ENCODE data around the gene BRICD5.

BRICD5 gene

GRCh38 chr16:2236337-2237101 is 25.9 kb upstream of the BRICD5 start, which contains the start of gene DNASE1L2 (continued):
- TF ChIP-seq, protein P1, sequence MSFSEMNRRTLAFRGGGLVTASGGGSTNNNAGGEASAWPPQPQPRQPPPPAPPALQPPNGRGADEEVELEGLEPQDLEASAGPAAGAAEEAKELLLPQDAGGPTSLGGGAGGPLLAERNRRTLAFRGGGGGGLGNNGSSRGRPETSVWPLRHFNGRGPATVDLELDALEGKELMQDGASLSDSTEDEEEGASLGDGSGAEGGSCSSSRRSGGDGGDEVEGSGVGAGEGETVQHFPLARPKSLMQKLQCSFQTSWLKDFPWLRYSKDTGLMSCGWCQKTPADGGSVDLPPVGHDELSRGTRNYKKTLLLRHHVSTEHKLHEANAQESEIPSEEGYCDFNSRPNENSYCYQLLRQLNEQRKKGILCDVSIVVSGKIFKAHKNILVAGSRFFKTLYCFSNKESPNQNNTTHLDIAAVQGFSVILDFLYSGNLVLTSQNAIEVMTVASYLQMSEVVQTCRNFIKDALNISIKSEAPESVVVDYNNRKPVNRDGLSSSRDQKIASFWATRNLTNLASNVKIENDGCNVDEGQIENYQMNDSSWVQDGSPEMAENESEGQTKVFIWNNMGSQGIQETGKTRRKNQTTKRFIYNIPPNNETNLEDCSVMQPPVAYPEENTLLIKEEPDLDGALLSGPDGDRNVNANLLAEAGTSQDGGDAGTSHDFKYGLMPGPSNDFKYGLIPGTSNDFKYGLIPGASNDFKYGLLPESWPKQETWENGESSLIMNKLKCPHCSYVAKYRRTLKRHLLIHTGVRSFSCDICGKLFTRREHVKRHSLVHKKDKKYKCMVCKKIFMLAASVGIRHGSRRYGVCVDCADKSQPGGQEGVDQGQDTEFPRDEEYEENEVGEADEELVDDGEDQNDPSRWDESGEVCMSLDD (tag by site-specific recombination; IDR thresholded peaks at IDR 0.05), result no peak
- TF ChIP-seq SETDB1 (IDR thresholded peaks at IDR 0.05; ENCODE audit: insufficient read length, low read length), result no peak
- TF ChIP-seq GLI4 (tag by site-specific recombination; IDR thresholded peaks at IDR 0.05), result no peak
- TF ChIP-seq ZNF530 (tag by site-specific recombination; IDR thresholded peaks at IDR 0.05; ENCODE audit: low read depth), result no peak
- TF ChIP-seq ZNF600 (tag by site-specific recombination; IDR thresholded peaks at IDR 0.05), result peak; percentile 99
- TF ChIP-seq ZBTB48 (tag by site-specific recombination; IDR thresholded peaks at IDR 0.05), result peak; percentile 58
- no peak for TF ChIP-seq ZNF473 (tag by site-specific recombination; IDR thresholded peaks at IDR 0.05)
- TF ChIP-seq, protein P2, sequence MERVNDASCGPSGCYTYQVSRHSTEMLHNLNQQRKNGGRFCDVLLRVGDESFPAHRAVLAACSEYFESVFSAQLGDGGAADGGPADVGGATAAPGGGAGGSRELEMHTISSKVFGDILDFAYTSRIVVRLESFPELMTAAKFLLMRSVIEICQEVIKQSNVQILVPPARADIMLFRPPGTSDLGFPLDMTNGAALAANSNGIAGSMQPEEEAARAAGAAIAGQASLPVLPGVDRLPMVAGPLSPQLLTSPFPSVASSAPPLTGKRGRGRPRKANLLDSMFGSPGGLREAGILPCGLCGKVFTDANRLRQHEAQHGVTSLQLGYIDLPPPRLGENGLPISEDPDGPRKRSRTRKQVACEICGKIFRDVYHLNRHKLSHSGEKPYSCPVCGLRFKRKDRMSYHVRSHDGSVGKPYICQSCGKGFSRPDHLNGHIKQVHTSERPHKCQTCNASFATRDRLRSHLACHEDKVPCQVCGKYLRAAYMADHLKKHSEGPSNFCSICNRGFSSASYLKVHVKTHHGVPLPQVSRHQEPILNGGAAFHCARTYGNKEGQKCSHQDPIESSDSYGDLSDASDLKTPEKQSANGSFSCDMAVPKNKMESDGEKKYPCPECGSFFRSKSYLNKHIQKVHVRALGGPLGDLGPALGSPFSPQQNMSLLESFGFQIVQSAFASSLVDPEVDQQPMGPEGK (tag by site-specific recombination; IDR thresholded peaks at IDR 0.05), result peak; percentile 79
- TF ChIP-seq ZNF114 (tag by site-specific recombination; IDR thresholded peaks at IDR 0.05), result no peak
- no peak for TF ChIP-seq ZNF701 (tag by site-specific recombination; IDR thresholded peaks at IDR 0.05)
- no peak for TF ChIP-seq ZNF571 (tag by site-specific recombination; IDR thresholded peaks at IDR 0.05)
- TF ChIP-seq ZNF776 (tag by site-specific recombination; IDR thresholded peaks at IDR 0.05; ENCODE audit: borderline replicate concordance), result no peak
- TF ChIP-seq KLF8 (tag by site-specific recombination; IDR thresholded peaks at IDR 0.05), result no peak
- peak; percentile 54 for TF ChIP-seq KLF1 (tag by site-specific recombination; IDR thresholded peaks at IDR 0.05)
- TF ChIP-seq ZNF658 (tag by site-specific recombination; IDR thresholded peaks at IDR 0.05), result no peak

DNA sequence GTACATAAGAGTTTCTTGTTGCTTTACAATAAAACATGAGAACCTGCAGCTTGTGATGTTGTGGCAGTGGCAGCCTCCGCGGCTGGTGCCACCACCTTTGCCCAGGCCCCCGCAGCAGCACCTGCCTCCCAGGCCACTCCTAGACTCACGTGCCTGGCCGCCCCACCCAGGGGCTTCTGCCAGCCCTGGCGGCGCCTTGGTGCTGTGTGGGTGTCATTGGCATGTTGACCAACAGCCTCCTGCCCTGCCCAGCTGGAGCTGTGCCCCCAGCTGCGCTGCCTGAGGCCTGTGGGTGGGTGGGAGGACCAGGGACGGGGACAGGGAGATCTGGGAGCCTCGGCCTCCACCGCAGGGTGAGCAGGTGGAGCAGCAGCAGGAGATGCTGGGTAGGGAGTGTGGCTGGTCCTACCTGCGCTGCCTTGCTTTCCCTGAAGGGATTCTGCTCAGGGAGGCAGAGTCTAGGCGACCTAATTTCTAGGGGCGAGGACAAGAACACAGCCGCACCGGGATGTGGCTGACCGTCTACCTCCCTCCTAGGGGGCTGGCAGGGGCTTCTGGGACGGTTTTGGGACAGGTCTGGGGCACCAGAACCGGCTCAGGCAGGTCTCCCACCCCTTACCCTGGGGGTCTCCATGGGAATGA is 25.2 kb upstream of the BRICD5 start:
- POLR2A ChIA-PET, result interaction anchor here (1.0 to 5.3 kb wide), 11 partner anchors 9 to 297 kb away, joined by 3 to 48 read pairs (median 4); partner anchors contain the start of genes BRICD5, ECI1, NTN3 and PGP
- H3K36me3 ChIP-seq (ENCODE audit: control insufficient read depth in 2 of 2, insufficient read depth in 1 of 2, low read length in 2 of 2), result peaks cover 3 to 62% of the 10 kb centered on the region in 2 experiments; a peak in 2 of 3 replicates
- CTCF ChIA-PET, result interaction anchor here (0.7 to 1.2 kb wide), 3 partner anchors 21 to 95 kb away, joined by 3 read pairs; partner anchors contain the start of gene PGP
- TF ChIP-seq EGR2 (tag by site-specific recombination; IDR thresholded peaks at IDR 0.05; ENCODE audit: low read depth) (peak; percentile 34; the same call in 1 of the 2 replicates), ZNF155 (tag by site-specific recombination; IDR thresholded peaks at IDR 0.05) (no peak), ZNF654 (tag by site-specific recombination; IDR thresholded peaks at IDR 0.05; ENCODE audit: low read depth) (no peak), ZNF518A (tag by site-specific recombination; conservative IDR thresholded peaks at IDR 0.05; ENCODE audit: low read depth) (no peak), ZNF423 (tag by site-specific recombination; IDR thresholded peaks at IDR 0.05) (no peak), ZBTB48 (tag by site-specific recombination; IDR thresholded peaks at IDR 0.05) (no peak), ZNF140 (tag by site-specific recombination; IDR thresholded peaks at IDR 0.05) (no peak), HIC1 (tag by site-specific recombination; IDR thresholded peaks at IDR 0.05) (peak; percentile 76; the same call in 1 of the 2 replicates), ZNF133 (tag by site-specific recombination; IDR thresholded peaks at IDR 0.05) (no peak), ZNF777 (tag by site-specific recombination; IDR thresholded peaks at IDR 0.05; ENCODE audit: borderline replicate concordance) (no peak)

More for the DNA sequence above, 25.2 kb upstream of the BRICD5 start:
- Histone ChIP-seq H3K4me3 (ENCODE audit: low read depth, low read length) (no peak overlapping the region), H3K4me1 (ENCODE audit: control insufficient read depth, insufficient read depth, low read length) (peaks cover 4% of the 10 kb centered on the region; the same call in 1 of the 2 replicates), H3K9me3 (ENCODE audit: control insufficient read depth, insufficient read depth, low read depth, low read length) (no peaks in the 10 kb centered on the region), H3K27ac (ENCODE audit: extremely low read depth, low read depth, low read length) (no peak overlapping the region)
